ENCODE measurements around the gene FABP1. TPM values are rescaled to one million over a fixed set of nuclear protein-coding genes. Genes with fewer than 3 reads are reported as not detected.

Gene FABP1
- total RNA-seq, 1 donor from 2014 or later = 28.2 TPM

GRCh38 chr2:88097891-88098557 is 29.8 kb downstream of the FABP1 start:
- no peaks in the 10 kb centered on the region for H3K36me3 Mint-ChIP-seq
- no peak for DNase-seq (ENCODE audit: extremely low spot score, unreplicated experiment)
- no peak overlapping the region for H3K27ac Mint-ChIP-seq
- H3K9me3 Mint-ChIP-seq = no peaks in the 10 kb centered on the region
- no peaks in the 10 kb centered on the region for H3K4me1 Mint-ChIP-seq (ENCODE audit: unreplicated experiment)
- TF ChIP-seq CTCF (conservative IDR thresholded peaks at IDR 0.05) = no peak
- H3K27me3 Mint-ChIP-seq = peaks cover 15% of the 10 kb centered on the region
- no peak overlapping the region for H3K4me3 Mint-ChIP-seq

DNA sequence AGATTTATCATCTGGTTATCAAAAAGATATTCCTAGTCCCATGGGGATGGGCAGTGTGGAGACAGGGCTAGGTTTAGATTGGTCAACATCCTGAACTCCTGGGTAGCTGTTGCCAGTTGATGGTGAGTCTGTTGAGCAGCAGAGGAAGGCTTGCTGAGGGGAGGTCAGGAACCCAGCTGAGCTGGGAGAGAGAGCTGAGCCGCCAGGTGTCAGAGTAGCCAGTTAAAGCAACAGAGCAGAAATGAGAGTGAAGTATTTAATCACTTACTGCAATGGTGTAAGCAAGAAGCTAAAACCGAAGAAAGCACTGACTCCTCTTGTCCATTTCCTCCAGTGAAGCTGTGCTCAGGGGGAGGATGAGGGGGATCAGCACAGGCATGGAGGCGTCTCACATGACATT is 30.7 kb downstream of the FABP1 start:
- H3K4me1 Mint-ChIP-seq (ENCODE audit: unreplicated experiment) = no peaks in the 10 kb centered on the region
- peaks cover 8% of the 10 kb centered on the region for H3K27me3 Mint-ChIP-seq
- no peak for TF ChIP-seq CTCF (conservative IDR thresholded peaks at IDR 0.05)
- no peak overlapping the region for H3K27ac Mint-ChIP-seq
- no peak for DNase-seq (ENCODE audit: extremely low spot score, unreplicated experiment)
- no peak overlapping the region for H3K4me3 Mint-ChIP-seq
- no peaks in the 10 kb centered on the region for H3K9me3 Mint-ChIP-seq
- no peaks in the 10 kb centered on the region for H3K36me3 Mint-ChIP-seq

DNA sequence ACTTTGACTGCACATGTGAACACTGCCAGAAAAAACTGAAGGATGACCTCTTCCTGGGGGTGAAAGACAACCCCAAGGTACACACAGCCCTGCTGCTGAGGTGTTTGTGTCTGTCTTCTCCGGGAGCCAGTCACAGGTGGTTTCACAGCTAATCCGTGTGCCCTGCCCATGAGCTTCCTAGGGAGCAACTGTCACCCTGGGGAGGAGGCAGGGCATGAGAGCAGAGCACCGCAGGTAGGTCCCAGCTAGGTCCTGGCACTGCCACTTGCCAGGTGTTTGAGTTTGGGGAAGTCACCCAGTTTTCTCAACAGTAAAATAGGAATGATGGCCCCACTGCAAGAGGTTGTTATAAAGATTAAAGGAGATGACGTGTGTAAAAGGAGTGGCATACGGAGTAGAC is 31.2 kb downstream of the FABP1 start:
- no peaks in the 10 kb centered on the region for H3K4me1 Mint-ChIP-seq (ENCODE audit: unreplicated experiment)
- H3K27me3 Mint-ChIP-seq = peaks cover 8% of the 10 kb centered on the region
- no peaks in the 10 kb centered on the region for H3K9me3 Mint-ChIP-seq
- no peak overlapping the region for H3K4me3 Mint-ChIP-seq
- DNase-seq (ENCODE audit: extremely low spot score, unreplicated experiment) = no peak
- no peak for TF ChIP-seq CTCF (conservative IDR thresholded peaks at IDR 0.05)
- no peaks in the 10 kb centered on the region for H3K36me3 Mint-ChIP-seq
- no peak overlapping the region for H3K27ac Mint-ChIP-seq

DNA sequence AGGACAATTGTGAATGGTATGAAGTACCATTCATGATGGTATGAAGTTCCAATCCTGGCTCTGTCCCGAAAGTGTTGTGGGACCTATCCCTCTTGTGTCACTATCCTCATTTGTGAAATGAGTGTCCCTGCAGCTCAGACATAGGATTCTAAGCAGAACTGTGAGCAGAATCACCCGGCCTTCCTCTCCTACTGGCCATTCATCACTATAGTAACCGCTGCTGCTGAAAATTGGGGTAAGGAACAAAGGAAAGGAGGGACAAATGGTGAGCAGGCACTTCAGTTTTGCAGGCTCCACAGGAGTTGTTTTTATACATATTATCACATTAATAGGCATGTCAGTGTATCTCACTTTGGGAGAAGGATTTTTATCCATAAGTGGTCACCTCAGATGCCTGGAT is 32.8 kb downstream of the FABP1 start:
- Mint-ChIP-seq H3K9me3 (no peaks in the 10 kb centered on the region), H3K4me1 (ENCODE audit: unreplicated experiment) (peaks cover 9% of the 10 kb centered on the region), H3K27me3 (peaks cover 8% of the 10 kb centered on the region), H3K4me3 (no peak overlapping the region), H3K36me3 (no peaks in the 10 kb centered on the region), H3K27ac (no peak overlapping the region)
- no peak for DNase-seq (ENCODE audit: extremely low spot score, unreplicated experiment)
- no peak for TF ChIP-seq CTCF (conservative IDR thresholded peaks at IDR 0.05)

DNA sequence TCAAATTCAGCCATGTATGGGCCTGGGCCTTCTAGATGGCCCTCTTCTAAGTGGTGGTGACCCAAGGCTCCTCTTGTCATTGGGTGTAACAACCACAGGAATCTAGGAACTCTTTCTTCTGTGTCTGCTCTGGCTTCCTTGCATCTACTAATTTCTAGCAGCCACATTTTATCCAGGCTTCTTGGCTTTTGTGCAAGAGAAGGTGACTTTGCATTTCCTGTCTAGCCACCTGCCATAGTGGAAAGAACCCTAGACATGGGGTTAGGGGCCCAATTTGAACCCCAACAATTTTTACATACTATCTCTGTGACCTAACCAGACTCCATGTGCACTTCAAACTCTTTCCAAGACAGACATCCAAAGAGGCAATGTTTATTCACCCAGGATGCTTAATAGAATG is 35.1 kb downstream of the FABP1 start:
- Mint-ChIP-seq H3K4me3 (no peak overlapping the region), H3K9me3 (no peaks in the 10 kb centered on the region), H3K36me3 (no peaks in the 10 kb centered on the region), H3K4me1 (ENCODE audit: unreplicated experiment) (peaks cover 9% of the 10 kb centered on the region), H3K27me3 (peaks cover 6% of the 10 kb centered on the region), H3K27ac (no peak overlapping the region)
- no peak for DNase-seq (ENCODE audit: extremely low spot score, unreplicated experiment)
- no peak for TF ChIP-seq CTCF (conservative IDR thresholded peaks at IDR 0.05)

DNA sequence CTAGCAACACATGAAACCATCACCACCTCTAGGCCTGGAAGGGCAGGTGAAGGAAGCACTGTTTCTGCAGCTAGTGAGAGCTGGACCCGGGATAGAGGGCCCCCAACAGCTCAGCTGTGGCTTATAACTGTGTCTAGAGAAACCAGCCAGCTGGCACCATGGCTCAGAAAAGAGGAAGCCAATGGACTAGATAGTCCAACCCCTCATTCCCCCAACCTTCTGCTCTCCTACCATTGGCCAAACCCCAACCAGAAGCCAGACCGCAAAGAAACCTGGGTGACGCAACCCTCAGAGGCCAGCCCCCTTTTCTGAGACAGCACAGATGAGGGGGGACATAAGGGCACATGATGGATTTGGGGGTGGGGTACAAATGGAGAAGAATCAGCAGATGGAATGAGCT is 35.9 kb downstream of the FABP1 start:
- DNase-seq (ENCODE audit: extremely low spot score, unreplicated experiment) = no peak

More for the DNA sequence above, 35.9 kb downstream of the FABP1 start:
- Mint-ChIP-seq H3K27me3 (peaks cover 3% of the 10 kb centered on the region), H3K27ac (no peak overlapping the region), H3K4me3 (no peak overlapping the region), H3K36me3 (no peaks in the 10 kb centered on the region), H3K4me1 (ENCODE audit: unreplicated experiment) (peaks cover 9% of the 10 kb centered on the region), H3K9me3 (no peaks in the 10 kb centered on the region)
- no peak for TF ChIP-seq CTCF (conservative IDR thresholded peaks at IDR 0.05)
